HG03442 (cell line): ENCODE measurements around the gene GAGE12H.
"Not testable (repeated sequence)": the region's sequence is repeated elsewhere in the genome, so short reads cannot be mapped to it uniquely, and the experiment has no call there.

Experiments
- ATAC-seq: cut with Tn5 transposase; IDR thresholded peaks from one replicate; pipeline ENCODE4 v1.9.1; 2021; ENCODE audit warnings: mild to moderate bottlenecking, moderate library complexity; ENCODE audit not compliant: unreplicated experiment

The GAGE12H gene, protein sequence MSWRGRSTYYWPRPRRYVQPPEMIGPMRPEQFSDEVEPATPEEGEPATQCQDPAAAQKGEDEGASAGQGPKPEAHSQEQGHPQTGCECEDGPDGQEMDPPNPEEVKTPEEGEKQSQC

DNA sequence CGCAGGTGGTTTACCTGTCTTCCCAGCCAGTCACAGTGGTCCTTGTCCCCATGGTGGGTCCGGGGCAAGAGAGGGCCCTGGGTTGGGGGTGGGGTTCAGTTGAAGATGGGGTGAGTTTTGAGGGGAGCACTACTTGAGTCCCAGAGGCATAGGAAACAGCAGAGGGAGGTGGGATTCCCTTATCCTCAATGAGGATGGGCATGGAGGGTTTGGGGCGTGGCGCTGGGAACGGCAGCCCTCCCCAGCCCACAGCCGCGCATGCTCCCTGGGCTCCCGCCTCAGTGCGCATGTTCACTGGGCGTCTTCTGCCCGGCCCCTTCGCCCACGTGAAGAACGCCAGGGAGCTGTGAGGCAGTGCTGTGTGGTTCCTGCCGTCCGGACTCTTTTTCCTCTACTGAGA is at the start of gene GAGE12H:
Gene GAGE12H (plus strand): TSS at position 301 of the 400 bp plus-strand sequence. CDS start 1,155 bp downstream, outside the sequence.
- ATAC-seq: not testable (repeated sequence)

DNA sequence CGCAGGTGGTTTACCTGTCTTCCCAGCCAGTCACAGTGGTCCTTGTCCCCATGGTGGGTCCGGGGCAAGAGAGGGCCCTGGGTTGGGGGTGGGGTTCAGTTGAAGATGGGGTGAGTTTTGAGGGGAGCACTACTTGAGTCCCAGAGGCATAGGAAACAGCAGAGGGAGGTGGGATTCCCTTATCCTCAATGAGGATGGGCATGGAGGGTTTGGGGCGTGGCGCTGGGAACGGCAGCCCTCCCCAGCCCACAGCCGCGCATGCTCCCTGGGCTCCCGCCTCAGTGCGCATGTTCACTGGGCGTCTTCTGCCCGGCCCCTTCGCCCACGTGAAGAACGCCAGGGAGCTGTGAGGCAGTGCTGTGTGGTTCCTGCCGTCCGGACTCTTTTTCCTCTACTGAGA is 47.9 kb upstream of the GAGE12H start, which contains the start of gene GAGE12C:
Gene GAGE12C (plus strand): TSS at position 301 of the 400 bp plus-strand sequence. CDS start 1,155 bp downstream, outside the sequence.
- ATAC-seq: not testable (repeated sequence)

DNA sequence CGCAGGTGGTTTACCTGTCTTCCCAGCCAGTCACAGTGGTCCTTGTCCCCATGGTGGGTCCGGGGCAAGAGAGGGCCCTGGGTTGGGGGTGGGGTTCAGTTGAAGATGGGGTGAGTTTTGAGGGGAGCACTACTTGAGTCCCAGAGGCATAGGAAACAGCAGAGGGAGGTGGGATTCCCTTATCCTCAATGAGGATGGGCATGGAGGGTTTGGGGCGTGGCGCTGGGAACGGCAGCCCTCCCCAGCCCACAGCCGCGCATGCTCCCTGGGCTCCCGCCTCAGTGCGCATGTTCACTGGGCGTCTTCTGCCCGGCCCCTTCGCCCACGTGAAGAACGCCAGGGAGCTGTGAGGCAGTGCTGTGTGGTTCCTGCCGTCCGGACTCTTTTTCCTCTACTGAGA is 38.3 kb upstream of the GAGE12H start, which contains the start of gene GAGE12D:
Gene GAGE12D (plus strand): TSS at position 301 of the 400 bp plus-strand sequence. CDS start 1,155 bp downstream, outside the sequence.
- ATAC-seq: not testable (repeated sequence)

DNA sequence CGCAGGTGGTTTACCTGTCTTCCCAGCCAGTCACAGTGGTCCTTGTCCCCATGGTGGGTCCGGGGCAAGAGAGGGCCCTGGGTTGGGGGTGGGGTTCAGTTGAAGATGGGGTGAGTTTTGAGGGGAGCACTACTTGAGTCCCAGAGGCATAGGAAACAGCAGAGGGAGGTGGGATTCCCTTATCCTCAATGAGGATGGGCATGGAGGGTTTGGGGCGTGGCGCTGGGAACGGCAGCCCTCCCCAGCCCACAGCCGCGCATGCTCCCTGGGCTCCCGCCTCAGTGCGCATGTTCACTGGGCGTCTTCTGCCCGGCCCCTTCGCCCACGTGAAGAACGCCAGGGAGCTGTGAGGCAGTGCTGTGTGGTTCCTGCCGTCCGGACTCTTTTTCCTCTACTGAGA is 28.8 kb upstream of the GAGE12H start, which contains the start of gene GAGE12E:
Gene GAGE12E (plus strand): TSS at position 301 of the 400 bp plus-strand sequence. CDS start 1,155 bp downstream, outside the sequence.
- not testable (repeated sequence) for ATAC-seq

DNA sequence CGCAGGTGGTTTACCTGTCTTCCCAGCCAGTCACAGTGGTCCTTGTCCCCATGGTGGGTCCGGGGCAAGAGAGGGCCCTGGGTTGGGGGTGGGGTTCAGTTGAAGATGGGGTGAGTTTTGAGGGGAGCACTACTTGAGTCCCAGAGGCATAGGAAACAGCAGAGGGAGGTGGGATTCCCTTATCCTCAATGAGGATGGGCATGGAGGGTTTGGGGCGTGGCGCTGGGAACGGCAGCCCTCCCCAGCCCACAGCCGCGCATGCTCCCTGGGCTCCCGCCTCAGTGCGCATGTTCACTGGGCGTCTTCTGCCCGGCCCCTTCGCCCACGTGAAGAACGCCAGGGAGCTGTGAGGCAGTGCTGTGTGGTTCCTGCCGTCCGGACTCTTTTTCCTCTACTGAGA is 19.2 kb upstream of the GAGE12H start, which contains the start of gene GAGE12F:
Gene GAGE12F (plus strand): TSS at position 301 of the 400 bp plus-strand sequence. CDS start 1,155 bp downstream, outside the sequence.
- ATAC-seq: not testable (repeated sequence)

DNA sequence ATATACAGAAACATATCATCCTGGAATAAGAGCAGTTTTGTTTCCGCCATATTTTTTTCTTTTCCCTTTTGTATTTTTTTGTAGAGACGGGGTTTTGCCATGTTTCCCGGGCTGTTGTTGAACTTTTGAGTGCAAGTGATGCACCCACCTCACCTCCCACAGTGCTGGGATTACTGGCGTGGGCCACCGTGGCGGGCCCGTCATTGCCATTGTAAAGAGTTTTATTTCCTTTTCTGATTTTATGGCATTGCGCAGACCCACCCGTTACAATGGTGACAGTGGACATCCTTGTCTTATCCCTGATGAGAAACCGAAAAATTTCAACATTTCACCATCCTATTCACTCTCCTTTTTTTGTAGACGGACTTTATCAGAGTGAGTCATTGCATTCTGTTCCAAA is 11.0 kb upstream of the GAGE12H start:
- not testable (repeated sequence) for ATAC-seq

DNA sequence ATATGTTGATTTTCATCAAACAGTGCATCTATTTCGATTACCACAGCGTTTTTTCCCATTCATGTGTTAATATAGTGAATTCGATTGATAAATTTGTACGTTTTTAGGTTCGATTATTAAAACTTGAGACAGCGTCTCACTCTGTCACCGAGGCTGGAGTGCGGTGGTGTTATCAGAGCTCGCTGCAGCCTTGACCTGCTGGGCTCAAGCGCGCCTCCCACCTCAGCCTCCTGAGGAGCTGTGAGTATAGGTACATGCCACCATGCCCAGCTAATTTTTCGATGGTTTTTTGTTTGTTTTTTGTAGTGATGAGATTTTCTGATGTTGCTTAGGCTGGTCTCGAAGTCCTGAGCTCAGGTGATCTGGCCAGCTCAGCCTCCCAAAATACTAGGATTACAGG is 10.6 kb upstream of the GAGE12H start:
- ATAC-seq: not testable (repeated sequence)

DNA sequence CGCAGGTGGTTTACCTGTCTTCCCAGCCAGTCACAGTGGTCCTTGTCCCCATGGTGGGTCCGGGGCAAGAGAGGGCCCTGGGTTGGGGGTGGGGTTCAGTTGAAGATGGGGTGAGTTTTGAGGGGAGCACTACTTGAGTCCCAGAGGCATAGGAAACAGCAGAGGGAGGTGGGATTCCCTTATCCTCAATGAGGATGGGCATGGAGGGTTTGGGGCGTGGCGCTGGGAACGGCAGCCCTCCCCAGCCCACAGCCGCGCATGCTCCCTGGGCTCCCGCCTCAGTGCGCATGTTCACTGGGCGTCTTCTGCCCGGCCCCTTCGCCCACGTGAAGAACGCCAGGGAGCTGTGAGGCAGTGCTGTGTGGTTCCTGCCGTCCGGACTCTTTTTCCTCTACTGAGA is 9.6 kb upstream of the GAGE12H start, which contains the start of gene GAGE12G:
Gene GAGE12G (plus strand): TSS at position 301 of the 400 bp plus-strand sequence. CDS start 1,155 bp downstream, outside the sequence.
- not testable (repeated sequence) for ATAC-seq

DNA sequence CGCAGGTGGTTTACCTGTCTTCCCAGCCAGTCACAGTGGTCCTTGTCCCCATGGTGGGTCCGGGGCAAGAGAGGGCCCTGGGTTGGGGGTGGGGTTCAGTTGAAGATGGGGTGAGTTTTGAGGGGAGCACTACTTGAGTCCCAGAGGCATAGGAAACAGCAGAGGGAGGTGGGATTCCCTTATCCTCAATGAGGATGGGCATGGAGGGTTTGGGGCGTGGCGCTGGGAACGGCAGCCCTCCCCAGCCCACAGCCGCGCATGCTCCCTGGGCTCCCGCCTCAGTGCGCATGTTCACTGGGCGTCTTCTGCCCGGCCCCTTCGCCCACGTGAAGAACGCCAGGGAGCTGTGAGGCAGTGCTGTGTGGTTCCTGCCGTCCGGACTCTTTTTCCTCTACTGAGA is 9.4 kb downstream of the GAGE12H start, which contains the start of gene GAGE2A:
Gene GAGE2A (plus strand): TSS at position 301 of the 400 bp plus-strand sequence. CDS start 1,155 bp downstream, outside the sequence.
- not testable (repeated sequence) for ATAC-seq

DNA sequence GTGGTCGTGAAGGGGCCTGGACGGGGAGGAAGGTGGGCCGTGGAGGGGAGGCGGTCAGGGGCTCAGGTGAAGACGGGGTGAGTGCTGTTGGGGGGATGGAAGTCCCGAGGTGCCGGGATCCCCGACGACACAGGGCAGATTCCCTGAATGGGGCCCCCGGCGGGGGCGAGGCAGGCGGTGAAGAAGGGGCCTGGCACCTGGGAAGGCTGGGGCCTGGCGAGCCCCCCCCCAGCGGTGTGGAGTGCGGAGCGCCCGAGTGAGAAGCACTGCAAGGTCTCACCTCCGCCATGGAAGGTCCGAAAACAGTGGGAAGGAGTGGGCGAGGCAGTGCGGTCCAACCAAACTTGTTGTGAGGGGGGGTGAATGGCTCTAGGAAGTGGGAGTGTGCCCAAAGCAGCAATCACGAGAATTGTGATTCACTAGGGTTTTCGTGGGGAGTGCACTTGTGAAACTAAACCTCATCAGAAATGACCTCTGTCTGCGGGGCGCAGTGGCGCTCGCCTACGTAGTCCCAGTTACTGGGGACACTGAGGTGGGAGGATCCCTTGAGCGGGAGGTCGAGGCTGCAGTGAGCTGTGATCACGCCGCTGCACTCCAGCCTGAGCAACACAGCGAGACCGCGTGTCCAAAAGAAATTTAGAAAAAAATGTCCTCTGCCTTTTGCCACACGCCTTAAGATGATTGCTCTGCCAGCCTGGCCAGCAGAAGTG is 10.2 kb downstream of the GAGE12H start:
- not testable (repeated sequence) for ATAC-seq

DNA sequence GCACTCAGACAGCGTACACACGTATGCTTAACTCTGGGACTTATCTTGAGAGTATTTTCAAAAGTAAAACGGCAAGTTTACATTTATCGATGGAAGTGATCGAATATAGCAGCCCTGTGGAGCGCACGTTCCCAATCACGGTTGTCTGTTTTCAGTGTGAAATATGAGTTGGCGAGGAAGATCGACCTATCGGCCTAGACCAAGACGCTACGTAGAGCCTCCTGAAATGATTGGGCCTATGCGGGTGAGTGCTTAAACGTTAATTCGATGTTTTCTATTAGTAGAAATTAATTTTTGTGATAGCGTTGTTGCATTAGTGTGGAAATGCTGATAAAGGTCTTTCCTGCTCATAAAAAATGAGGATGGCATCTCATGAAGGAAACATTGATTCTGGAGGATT is 10.7 kb downstream of the GAGE12H start:
- ATAC-seq: not testable (repeated sequence)

DNA sequence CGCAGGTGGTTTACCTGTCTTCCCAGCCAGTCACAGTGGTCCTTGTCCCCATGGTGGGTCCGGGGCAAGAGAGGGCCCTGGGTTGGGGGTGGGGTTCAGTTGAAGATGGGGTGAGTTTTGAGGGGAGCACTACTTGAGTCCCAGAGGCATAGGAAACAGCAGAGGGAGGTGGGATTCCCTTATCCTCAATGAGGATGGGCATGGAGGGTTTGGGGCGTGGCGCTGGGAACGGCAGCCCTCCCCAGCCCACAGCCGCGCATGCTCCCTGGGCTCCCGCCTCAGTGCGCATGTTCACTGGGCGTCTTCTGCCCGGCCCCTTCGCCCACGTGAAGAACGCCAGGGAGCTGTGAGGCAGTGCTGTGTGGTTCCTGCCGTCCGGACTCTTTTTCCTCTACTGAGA is 19.0 kb downstream of the GAGE12H start, which contains the start of gene GAGE1:
Gene GAGE1 (plus strand): TSS at position 301 of the 400 bp plus-strand sequence. CDS start 1,155 bp downstream, outside the sequence.
- ATAC-seq: not testable (repeated sequence)

DNA sequence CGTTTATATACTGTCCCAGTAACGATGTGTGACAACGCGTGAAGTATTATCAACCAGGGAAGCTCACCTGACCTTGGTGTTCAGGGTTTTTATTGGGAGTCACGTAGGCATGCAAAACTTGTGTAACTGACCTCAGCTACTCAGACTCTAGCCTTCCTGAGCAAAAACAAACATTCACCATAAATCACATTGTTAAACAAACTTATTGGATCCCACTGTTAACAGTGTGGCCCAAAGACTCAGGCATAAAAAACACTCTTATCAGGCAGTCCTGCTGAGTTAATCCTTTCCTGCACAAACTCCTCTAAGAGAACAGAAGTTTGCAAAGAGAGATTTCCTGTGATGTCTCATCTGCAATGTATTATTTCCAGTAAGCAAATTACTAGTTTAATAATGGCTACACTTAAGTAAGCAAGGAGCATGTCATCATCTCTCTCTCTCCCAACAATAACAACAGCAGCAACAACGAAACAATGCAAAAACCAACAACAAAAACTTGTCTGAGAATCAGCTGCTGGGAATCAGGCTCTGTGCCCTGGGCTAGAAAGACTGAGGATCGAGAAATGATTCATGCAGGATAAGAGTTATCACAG is 31.1 kb downstream of the GAGE12H start:
- no peak for ATAC-seq

DNA sequence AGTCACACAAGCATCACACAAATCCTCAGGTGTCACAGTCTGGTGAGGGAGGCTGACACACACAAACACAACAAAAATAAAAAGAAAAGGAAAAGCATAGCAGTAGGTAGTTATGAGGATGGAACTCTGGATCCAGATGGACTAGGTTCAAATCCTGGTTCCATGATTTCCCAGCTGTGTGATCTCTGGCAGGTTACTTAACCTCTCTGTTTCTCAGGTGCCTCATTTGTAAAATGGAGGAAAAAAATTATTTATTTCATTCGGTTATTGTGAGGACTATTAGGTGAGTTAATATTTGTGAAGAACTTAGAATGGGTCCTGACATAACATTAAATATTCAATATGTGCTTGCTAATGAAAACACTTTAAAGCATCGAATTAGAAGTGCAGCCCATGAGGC is 38.8 kb downstream of the GAGE12H start:
- no peak for ATAC-seq

DNA sequence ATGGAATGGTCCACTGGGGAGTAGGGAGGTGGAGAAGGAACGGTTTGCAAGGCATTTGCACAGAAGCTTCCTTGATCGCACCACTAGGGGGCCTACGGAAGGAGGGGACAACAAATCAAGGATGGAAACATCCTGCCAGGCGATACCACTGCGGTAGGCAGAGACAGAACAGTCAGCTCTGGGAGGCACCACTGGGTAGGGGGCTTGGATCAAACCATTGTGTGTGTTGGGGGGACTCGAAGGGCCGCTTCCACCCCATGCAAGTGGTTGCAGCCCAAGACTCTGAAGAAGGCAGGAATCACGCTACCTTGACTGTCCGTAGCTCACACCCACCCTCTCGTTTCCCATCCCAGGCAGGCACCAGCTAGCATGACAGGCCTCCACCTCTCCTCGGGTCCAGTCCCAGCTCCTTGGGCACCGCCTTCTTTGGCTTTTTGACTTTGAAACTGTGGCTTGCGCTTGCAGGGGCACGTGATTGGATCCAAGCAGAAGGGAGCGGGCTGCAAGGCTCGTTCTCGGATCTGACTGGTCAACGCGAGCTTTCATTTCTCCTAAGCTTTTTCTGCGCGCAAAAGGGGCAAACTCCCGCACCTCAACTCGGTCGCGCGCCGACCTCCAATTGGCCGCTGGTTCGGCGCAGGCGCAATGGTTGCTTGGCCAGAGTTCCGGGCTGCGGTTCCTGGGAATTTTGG is 47.5 kb downstream of the GAGE12H start:
- no peak for ATAC-seq
